Ascending aorta (tissue), 2 donors: Measurements from ENCODE around the gene SSTR3. TPM values are rescaled to one million over a fixed set of nuclear protein-coding genes. Genes with fewer than 3 reads are reported as not detected.

ENCODE experiments used
- DNase-seq, 2 donors: peaks; one replicate each; pipeline ENCODE4 v3.0.0-alpha.2; 2019; ENCODE audit warnings: low spot score in 2 of 2
- H3K27ac ChIP-seq, 2 donors: fragments of 200-600 bp; sonication (generic); one replicate each; pipeline ENCODE4 v1.5.1; 2016 to 2017; ENCODE audit warnings: mild to moderate bottlenecking in 1 of 2
- H3K27me3 ChIP-seq: fragments of 200-600 bp; sonication (generic); one replicate; pipeline ENCODE4 v1.5.1; 2017
- H3K36me3 ChIP-seq, 2 donors: fragments of 200-600 bp; sonication (generic); one replicate each; pipeline ENCODE4 v1.5.1; 2016
- H3K4me1 ChIP-seq, 2 donors: fragments of 200-600 bp; sonication (generic); one replicate each; pipeline ENCODE4 v1.5.1; 2016 to 2017; ENCODE audit warnings: mild to moderate bottlenecking in 1 of 2
- H3K4me3 ChIP-seq, 2 donors: fragments of 200-600 bp; sonication (generic); one replicate each; pipeline ENCODE4 v1.5.1; 2016 to 2017; ENCODE audit warnings: mild to moderate bottlenecking in 1 of 2
- H3K9me3 ChIP-seq, 2 donors: fragments of 200-600 bp; sonication (generic); one replicate each; pipeline ENCODE4 v1.5.1; 2016
- intact Hi-C: fragments of 100-400 bp; cut with DNase I; formaldehyde crosslinking; loops from one replicate; pipeline ENCODE4 v1.15.1; 2023
- total RNA-seq: library from RNA; depleted of rRNA; stranded (reverse); fragments of >200 nt; gene quantifications from one replicate; pipeline ENCODE4 v1.1.0, GENCODE V29; 2016
- TF ChIP-seq, protein P1 (sequence below), 3 experiments: fragments of 200-600 bp in 2 of 3; fragments of 450-650 bp in 1 of 3; sonication (generic) in 2 of 3; IDR thresholded peaks; one replicate each; pipeline ENCODE4 v1.5.1; 2016 to 2019; ENCODE audit warnings: antibody characterized with exemption in 3 of 3, mild to moderate bottlenecking in 1 of 3, moderate library complexity in 1 of 3

The SSTR3 gene
- total RNA-seq: not detected

DNA sequence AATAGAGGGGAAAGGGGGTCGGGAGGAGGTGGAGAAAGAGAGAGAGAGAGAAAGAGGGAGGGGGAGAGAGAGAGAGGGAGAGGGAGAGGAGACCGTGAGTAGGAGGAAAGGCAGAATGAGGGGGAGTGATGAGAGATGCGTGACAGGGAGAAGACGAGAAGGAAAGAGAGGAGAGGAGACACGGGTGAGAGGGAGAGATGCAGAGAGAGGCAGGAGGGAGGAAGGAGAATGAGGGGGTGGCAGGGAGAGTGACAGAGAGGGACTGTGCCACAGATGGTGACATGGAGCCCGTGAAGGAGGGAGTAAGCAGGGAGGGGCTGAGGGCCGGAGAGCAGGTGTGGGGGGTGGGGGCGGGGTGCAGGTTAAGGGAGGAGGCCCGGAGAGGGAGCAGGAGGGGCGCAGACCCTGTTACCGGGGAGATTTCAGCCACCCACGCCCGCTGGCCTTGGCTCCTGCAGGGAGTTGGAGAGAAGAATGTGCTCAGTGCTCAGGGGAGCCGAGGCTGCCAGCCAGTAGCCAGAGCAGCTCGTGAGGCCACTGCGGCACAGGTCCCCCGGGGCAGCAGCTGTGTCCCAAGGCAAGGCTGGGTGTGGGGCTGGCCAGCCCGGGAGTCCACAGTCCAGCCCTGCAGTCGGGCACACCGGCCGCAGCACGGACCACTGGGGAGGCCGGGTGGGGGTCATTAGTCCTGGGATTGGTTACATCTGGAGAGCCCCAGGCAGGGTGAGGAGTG lies at the start of gene SSTR3:
Gene SSTR3 (minus strand): TSS at position 304 of the 733 bp plus-strand sequence. CDS start 4,674 bp downstream, outside the sequence.
- Histone ChIP-seq H3K36me3 (no peaks in the 10 kb centered on the region), H3K27ac (no peak within 1 kb of the TSS), H3K4me3 (no peak within 1 kb of the TSS), H3K9me3 (no peaks in the 10 kb centered on the region), H3K4me1 (peaks cover 0 to 3% of the 10 kb centered on the region in 2 donors), H3K27me3 (no peaks in the 10 kb centered on the region)
- DNase-seq: no peak
- intact Hi-C loops: no loop called here
- TF ChIP-seq, protein P1, sequence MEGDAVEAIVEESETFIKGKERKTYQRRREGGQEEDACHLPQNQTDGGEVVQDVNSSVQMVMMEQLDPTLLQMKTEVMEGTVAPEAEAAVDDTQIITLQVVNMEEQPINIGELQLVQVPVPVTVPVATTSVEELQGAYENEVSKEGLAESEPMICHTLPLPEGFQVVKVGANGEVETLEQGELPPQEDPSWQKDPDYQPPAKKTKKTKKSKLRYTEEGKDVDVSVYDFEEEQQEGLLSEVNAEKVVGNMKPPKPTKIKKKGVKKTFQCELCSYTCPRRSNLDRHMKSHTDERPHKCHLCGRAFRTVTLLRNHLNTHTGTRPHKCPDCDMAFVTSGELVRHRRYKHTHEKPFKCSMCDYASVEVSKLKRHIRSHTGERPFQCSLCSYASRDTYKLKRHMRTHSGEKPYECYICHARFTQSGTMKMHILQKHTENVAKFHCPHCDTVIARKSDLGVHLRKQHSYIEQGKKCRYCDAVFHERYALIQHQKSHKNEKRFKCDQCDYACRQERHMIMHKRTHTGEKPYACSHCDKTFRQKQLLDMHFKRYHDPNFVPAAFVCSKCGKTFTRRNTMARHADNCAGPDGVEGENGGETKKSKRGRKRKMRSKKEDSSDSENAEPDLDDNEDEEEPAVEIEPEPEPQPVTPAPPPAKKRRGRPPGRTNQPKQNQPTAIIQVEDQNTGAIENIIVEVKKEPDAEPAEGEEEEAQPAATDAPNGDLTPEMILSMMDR (IDR thresholded peaks at IDR 0.05): no peak

DNA sequence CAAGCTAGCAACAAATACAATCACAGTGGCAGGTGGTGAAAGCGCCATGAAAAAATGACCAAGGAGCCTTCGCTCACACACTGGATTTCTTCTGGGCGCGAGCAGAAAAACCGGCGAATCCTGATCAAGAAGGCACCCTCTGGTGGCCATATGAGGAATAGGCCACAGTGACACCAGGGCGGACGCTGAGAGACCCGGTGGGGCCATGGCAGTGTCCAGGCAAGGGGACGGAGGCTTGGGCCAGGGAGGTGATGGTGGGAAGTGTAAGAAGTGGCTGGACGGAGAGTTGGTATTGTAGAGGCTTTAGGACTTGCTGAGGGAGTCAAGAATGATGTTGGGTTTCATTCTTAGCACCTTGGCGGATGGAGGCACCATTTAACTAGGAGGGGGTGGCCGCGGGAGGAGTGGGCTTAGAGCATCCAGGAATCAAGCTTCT lies 48.6 kb upstream of the SSTR3 start:
- TF ChIP-seq, protein P1 (IDR thresholded peaks at IDR 0.05): peak; percentile 56 to 73 (median 69)
- intact Hi-C loops: no loop called here
- DNase-seq: peak in 1 of 2 donors; percentile 74
- Histone ChIP-seq H3K27me3 (no peaks in the 10 kb centered on the region), H3K4me3 (no peak overlapping the region), H3K36me3 (no peaks in the 10 kb centered on the region), H3K27ac (no peak overlapping the region), H3K4me1 (no peaks in the 10 kb centered on the region), H3K9me3 (peaks cover 6 to 12% of the 10 kb centered on the region in 2 donors)

DNA sequence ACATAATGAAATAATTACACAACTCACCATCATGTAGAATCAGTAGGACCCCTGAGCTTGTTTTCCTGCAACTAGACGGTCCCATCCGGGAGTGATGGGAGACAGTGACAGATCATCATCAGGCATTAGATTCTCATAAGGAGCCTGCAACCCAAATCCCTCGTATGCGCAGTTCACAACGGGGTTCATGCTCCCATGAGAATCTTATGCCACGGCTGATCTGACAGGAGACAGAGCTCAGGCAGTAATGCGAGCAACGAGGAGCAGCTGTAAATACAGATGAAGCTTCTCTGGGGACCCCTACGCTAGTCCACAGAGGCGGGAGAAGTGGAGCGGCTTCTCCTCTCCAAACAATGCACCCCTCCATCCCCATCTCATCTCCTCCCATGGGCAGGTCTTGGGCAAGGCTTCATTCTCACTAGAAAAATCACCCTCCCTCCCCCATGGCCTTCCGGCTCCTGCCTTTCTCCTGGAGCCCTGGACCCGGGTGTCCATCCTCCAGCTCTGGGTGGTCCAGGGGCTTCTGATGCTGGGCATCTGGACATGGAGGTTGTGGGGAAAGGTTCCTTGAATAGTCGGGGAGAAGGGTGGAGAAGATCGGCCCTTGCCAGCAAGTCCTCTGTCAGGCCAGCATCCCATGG lies 48.0 kb upstream of the SSTR3 start:
- Histone ChIP-seq H3K36me3 (no peaks in the 10 kb centered on the region), H3K27me3 (no peaks in the 10 kb centered on the region), H3K9me3 (peaks cover 6 to 12% of the 10 kb centered on the region in 2 donors), H3K4me3 (no peak overlapping the region), H3K27ac (no peak overlapping the region), H3K4me1 (no peaks in the 10 kb centered on the region)
- intact Hi-C loops: no loop called here
- DNase-seq: no peak
- TF ChIP-seq, protein P1 (IDR thresholded peaks at IDR 0.05): no peak

DNA sequence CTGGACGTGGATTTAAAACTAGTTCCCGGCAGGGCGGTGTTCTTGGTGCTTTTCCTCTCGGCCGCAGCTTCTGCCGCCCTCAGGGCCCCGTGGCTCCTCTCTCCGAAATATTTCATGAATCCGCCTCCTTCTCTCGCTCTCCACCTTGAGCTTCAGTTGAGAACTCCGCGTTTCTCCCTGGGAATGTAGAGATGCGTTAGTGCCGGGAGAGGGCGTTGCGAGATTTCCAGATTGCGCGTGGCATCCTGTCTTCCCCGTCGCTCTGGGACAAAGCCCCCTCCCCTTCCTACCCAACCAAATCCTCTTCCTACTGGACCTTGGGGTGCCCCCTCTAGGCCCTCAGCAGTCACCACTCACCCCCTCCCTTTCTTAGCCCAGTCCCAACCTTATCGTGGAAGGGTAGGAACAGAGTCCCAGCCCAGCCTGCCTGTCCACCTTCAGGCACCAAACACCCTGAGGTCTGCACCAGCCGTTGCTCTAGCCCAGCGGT lies 47.3 kb upstream of the SSTR3 start:
- TF ChIP-seq, protein P1 (IDR thresholded peaks at IDR 0.05): peak in 1 of 3 experiments; percentile 22
- intact Hi-C loops: no loop called here
- no peaks in the 10 kb centered on the region for H3K4me1 ChIP-seq
- no peaks in the 10 kb centered on the region for H3K27me3 ChIP-seq
- no peak overlapping the region for H3K27ac ChIP-seq
- DNase-seq: no peak
- H3K4me3 ChIP-seq: no peak overlapping the region
- peaks cover 6 to 9% of the 10 kb centered on the region in 2 donors for H3K9me3 ChIP-seq
- H3K36me3 ChIP-seq: no peaks in the 10 kb centered on the region

DNA sequence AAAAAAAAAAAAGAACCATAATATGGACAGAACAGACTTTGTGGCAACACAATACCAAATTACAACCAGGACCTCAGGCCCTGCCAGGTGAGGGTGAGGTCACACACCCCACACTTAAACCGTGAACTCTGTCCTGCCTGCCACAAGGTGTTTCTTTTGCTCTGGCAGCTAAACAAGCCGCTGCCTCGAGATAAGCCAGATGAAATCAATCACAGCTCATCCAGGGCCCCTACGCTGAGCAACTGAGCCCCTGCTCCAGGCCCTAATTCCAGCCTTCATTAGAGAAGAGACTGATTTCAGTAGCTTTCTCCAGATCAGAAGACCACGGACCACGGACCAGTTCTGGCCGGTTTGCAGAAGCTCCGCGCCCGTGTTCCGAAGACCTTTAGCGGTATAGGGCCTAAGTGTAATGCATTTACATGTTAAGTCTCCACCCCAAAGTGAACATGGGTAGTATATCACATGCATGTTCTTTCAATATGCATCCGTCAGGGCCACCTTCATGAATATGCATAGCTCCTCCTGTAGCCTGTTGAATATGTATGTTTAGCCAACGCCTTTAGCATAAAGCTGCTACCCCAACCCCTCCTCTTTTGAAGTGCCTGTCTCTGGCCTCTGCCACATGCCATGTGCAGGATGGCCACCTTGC lies 46.6 kb upstream of the SSTR3 start:
- intact Hi-C loops: no loop called here
- no peaks in the 10 kb centered on the region for H3K36me3 ChIP-seq
- H3K4me3 ChIP-seq: no peak overlapping the region
- no peak overlapping the region for H3K27ac ChIP-seq
- H3K9me3 ChIP-seq: peaks cover 2% of the 10 kb centered on the region in 2 donors
- H3K4me1 ChIP-seq: no peaks in the 10 kb centered on the region
- TF ChIP-seq, protein P1 (IDR thresholded peaks at IDR 0.05): no peak
- no peak for DNase-seq
- no peaks in the 10 kb centered on the region for H3K27me3 ChIP-seq
